GM21786 (cell line): Measurements from ENCODE around the gene EEF1AKMT3.
"Not testable (repeated sequence)": the region's sequence is repeated elsewhere in the genome, so short reads cannot be mapped to it uniquely, and the experiment has no call there.

ENCODE experiments used
- ATAC-seq: cut with Tn5 transposase; IDR thresholded peaks from one replicate; pipeline ENCODE4 v1.9.1; 2021; ENCODE audit not compliant: unreplicated experiment

EEF1AKMT3 gene

GRCh38 chr12:57816001-57816854 is 43.8 kb downstream of the EEF1AKMT3 start:
- ATAC-seq = no peak

GRCh38 chr12:57816855-57817151 is 44.4 kb downstream of the EEF1AKMT3 start:
- ATAC-seq = no peak

GRCh38 chr12:57817261-57817989 is 45.0 kb downstream of the EEF1AKMT3 start:
- no peak for ATAC-seq

GRCh38 chr12:57817990-57818331 is 45.5 kb downstream of the EEF1AKMT3 start:
- ATAC-seq = not testable (repeated sequence)

GRCh38 chr12:57820119-57820518 is 47.7 kb downstream of the EEF1AKMT3 start:
- ATAC-seq = not testable (repeated sequence)

GRCh38 chr12:57821015-57821414 is 48.6 kb downstream of the EEF1AKMT3 start:
- ATAC-seq = not testable (repeated sequence)

GRCh38 chr12:57821474-57822214 is 49.2 kb downstream of the EEF1AKMT3 start:
- no peak for ATAC-seq

- ATAC-seq = no peak
Observed at GRCh38 chr12:57822392-57823130, 50.1 kb downstream of the EEF1AKMT3 start.

GRCh38 chr12:57823131-57823907 is 50.9 kb downstream of the EEF1AKMT3 start:
- no peak for ATAC-seq

- ATAC-seq = no peak
Observed at GRCh38 chr12:57823908-57824640, 51.7 kb downstream of the EEF1AKMT3 start.

- ATAC-seq = no peak
Observed at GRCh38 chr12:57825451-57825850, 53.0 kb downstream of the EEF1AKMT3 start.

- no peak for ATAC-seq
Observed at GRCh38 chr12:57826400-57826799, 54.0 kb downstream of the EEF1AKMT3 start.

DNA sequence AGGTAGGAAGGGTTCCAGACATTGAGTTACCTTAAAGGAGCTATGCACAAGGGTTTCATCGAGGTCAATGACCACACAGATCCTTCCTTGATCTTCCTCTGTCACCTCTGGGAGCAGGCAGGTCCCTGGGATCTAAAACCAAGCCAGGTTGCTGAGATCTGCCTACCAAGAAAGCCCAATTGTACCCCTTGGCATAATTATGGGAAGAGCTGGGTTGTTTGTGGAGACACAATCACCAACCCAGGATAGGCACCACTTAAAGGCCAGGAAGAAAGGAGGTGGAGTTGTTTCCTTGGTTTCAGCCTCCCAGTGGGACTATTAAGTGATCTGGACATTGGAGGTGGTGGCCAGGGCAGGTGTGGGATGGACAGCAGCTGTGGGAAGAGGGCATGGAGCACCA is 54.6 kb downstream of the EEF1AKMT3 start:
- ATAC-seq = no peak

- no peak for ATAC-seq
Observed at GRCh38 chr12:57829025-57829777, 56.8 kb downstream of the EEF1AKMT3 start.

GRCh38 chr12:57830393-57830792 is 58.0 kb downstream of the EEF1AKMT3 start:
- ATAC-seq = no peak
